Fibroblast of skin of left biceps (primary cell): ENCODE results near the gene CHMP4B.
"Not testable (repeated sequence)": the region's sequence is repeated elsewhere in the genome, so short reads cannot be mapped to it uniquely, and the experiment has no call there.

Experiments used
- DNase-seq, 2 experiments: peaks; one replicate each; pipeline ENCODE4 v3.0.0-alpha.2; 2013; ENCODE audit warnings: low read depth in 2 of 2

The CHMP4B gene

GRCh38 chr20:33789858-33790182, 21.3 kb upstream of the CHMP4B start:
- DNase-seq, result no peak

DNA sequence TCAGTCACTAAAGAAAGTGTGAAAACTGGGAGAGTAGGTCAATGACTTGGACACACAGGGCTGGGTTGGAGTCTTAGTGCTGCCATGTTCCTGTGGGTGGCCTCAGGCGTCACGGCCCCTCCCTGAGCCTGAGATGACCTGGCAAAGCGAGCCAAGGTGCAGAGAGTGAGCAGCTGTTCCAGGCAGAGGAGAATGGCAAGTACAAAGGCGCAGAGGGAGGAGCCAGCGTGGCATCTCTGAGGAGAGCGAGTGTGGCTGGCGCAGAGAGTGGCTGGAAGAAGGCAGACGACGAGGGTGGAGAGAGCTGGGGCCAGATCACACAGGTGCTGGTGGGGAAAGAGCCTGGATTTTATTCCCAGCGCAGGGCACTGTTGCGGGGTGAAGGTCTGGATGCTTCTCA, 20.6 kb upstream of the CHMP4B start:
- no peak for DNase-seq

- DNase-seq, result no peak
These were observed 20.1 kb upstream of the CHMP4B start for GRCh38 chr20:33791021-33791420.

GRCh38 chr20:33791540-33791939, 19.6 kb upstream of the CHMP4B start:
- DNase-seq, result no peak

DNA sequence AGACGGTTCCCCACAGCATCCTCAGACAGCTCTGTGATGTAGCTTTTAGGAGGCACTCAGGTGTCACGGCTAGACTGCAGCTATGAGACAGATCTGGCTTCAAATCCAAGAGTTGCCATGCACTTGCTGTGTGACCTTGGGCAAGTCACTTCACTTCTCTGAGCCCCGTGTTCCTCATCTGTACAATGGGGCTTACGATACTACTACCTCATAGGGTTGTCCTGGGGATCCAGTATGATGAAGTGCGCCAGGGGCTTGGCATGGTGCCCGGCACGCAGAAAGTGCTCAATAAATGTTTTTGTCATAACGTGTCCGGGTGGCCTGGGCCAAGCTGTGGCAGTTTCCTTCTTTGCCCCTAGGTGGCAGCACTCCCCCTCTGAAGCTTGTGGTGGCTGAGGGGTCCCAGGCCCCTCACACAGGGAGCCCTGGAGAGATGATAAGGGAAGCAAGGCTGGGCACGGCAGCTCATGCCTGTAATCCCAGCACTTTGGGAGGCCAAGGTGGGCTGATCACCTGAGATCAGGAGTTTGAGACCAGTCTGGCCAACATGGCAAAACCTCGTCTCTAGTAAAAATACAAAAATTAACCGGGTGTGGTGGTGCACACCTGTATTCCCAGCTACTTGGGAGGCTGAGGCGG, 19.1 kb upstream of the CHMP4B start:
- DNase-seq, result no peak

DNA sequence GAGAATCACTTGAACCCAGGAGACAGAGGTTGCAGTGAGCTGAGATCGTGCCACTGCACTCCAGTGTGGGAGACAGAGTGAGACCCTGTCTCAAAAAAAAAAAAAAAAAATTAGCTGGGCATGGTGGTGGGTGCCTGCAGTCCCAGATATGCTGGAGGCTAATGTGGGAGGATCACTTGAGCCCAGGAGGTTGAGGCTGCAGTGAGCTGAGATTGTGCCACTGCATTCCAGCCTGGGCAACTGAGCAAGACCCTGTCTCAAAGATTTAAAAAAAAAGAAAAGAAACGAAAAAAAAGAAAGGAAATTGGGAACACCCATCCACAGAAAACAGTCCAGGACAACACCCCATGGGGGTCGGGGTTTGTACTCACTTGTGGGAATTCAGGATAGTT, 18.6 kb upstream of the CHMP4B start:
- DNase-seq, result not testable (repeated sequence)

DNA sequence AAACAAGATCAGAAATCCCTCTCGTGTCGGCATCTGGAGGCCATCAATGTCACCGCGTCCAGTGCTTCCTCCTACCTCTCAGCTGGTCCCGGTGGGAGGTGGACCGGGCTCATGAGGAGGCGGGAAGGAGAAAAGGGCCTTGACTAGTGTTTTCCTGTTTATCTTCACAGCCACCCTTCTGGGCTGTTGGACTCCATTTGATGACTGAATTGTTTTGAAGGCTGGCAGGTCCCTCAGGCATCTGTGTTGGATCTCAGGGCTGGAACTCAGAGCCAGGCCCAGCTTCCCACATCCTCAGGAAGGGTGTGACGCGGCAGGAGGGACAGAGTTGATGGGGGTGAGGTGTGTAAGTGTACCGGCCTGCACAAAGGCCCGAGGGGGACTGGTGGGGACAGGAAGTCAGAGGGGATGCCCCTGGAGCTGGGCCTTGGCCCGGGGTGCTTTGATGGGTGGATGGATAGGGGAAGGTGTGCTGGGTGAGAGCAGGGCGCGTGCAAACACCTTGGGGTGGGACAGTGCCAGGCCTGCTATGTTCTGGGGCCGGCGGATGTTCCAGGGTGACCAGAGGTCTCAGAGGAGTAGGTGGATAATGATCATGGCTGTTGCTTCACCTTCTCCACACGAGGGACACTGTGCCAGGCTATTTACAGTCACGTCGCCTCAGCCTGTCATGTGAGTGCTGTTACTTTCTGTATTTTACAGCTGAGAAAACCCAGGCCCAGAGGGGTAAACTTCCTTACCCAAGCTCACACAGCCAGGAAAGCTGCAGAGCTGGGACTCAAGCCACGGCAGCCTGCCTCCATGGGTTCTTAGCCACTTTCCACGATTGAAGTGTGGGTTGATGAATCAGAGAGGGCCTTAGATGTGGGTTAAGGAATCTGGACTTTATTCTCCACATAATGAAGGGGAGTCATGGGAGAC, 17.9 kb upstream of the CHMP4B start:
- DNase-seq, result no peak

- DNase-seq, result no peak
These were observed 14.8 kb upstream of the CHMP4B start for GRCh38 chr20:33796263-33796906.

DNA sequence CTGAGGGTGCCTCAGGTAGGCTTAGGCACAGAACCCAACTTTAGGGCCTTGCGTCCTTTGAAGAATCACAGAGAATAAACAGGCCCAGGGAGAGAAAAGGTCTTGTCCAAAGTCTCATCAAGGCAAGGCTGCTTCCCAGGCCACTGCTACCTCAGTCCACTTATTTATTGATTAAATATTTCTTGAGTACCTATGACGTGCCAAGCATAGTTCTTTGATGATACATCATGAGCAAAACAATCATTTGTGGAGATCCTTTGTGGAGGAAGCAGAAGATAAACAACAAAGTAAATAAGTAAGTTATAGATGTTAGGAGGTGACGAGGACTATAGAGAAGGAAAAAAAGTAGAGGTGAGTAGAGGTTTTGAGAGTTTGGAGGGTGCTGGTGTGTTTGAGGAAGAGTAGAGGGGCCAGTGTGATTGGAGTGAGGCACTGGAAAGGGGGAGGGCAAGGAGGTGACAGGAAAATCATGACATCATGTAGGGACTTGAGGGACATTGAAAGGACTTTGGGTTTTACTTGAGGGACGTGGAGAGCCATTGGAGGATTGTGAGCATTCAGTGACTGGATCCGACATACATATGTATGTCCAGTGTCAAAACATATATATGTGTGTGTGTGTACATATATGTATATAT, 14.1 kb upstream of the CHMP4B start:
- DNase-seq, result no peak

DNA sequence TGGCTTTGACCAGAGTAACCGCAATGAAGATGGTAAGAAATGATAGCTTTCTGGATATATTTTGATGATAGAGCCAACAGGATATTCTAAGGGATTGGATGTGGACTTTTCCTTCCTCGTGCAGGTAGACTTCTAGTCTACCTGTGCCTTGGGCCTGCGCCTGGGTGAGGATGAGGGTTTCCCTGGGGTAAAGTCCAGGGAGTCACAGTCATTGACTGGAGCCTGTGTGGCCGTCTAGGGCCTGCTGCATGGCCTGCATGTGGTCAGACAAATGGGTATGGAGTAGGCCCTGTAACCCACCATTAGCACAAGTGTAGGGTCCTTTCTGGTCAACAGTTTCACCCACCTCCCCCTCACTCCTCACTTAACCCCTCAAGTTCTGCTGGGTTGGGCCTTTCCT, 12.7 kb upstream of the CHMP4B start:
- DNase-seq, result no peak

DNA sequence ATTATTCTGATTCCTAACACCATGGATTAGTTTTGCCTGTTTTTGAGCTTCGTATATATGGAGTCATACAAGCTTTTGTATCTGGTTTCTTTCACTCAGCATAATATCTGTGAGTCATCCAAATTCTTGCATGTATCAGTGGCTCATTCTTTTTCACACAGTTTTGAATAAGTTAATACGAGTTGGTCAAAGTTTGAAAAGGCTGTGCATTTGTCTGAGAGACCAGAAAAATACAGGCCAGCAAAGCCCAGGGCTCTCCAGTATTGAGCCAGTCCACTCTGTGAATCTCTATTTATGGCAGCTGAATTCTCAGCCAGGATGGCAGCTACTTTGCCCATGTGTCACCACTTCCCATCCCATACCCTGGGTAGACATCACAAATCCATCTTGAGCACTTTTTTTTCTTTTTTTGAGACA, 7.2 kb upstream of the CHMP4B start:
- DNase-seq, result peak; percentile 42 to 44

- DNase-seq, result no peak
These were observed 2.8 kb upstream of the CHMP4B start for GRCh38 chr20:33808388-33808787.

DNA sequence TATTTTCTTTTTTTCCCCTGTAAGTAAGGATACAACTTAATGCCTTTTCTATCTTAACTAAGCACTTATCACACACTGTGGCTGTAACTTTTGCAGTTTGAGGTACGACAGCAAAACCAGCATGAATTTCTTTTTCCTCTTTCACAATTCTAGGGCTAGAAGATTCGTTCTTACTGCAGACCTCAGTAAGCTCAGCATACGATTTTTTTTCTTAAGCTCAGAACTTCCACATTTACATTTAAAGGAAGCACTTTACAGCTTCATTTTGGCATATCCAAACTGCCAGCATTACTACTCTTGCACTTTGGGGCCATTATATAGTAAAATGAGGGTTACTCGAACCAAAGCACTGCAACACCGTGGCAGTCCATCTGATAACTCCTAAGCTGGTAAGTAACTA, 889 bp upstream of the CHMP4B start:
- no peak for DNase-seq

DNA sequence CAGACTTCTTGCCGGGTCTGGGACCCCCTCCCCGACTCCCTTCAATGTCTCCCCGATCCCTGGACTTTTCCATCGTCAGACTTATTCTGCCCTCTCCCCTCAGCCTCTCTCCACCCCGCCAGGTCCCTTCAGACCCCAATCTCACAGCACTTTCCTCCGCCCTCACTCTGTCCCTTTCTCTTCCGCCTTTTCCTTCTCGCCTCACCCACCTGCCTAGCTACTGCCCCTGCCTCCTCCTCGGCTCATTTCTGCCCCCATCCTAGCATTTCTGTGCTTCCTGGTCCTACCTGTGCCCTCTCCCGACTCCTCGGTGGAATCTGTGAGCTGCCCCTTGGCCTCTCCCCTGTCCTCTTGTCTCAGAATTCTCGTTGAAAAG, 616 bp downstream of the CHMP4B start:
- no peak for DNase-seq

DNA sequence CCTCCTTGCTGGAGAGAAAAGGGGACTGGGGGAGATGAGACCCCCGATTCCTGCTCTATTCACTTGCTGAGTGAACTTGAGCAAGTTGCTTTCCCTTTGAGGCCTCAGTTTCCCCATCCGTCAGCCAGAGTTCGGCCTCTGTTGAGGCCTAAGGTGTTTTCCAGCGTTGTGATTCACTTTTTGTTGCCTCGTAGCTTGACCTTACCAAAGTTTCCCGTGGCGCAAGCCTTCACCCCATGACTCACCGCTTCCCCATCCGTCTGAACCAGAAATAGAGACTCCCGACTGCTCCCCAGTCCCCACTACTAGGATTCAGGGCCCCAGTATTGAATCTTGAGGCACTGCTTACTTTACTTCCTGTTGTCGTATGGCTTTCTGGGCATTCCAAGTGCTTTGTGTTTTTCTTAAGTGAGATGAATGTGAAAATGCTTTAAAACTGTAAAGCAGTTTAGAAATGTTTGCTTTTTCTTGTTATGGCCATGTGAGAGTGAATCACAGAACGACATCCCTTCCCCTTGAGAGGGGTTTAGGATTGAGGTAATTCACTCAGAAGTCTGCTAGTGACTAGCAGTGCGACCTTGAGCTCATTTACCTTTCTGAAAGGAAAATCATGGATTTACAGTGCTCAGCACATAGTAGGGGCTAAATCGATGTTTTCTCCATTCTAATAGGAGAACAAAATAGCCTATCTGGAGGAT, 1.2 kb downstream of the CHMP4B start:
- DNase-seq, result no peak

- no peak for DNase-seq
These were observed 1.8 kb downstream of the CHMP4B start for GRCh38 chr20:33812908-33813462.

GRCh38 chr20:33814238-33814712, 3.1 kb downstream of the CHMP4B start:
- DNase-seq, result no peak

DNA sequence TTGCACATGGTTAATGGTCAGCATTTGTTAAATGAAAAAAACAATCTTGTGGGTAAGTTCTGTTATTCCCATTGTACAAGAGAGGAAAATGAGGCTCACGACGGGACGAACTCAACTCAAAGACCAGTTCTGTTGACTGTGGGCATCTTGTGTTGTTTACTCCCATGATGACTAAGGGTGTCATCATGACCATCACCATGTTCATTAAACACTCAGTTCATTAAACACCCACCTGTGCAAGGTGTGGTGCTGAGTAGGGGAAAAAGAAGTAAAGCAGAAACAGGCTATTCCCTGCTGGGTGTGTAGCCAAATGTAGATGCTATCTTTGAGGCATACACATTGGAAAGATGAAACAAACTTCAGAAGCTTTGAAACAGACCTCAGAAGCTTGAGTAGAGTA, 4.5 kb downstream of the CHMP4B start:
- no peak for DNase-seq

GRCh38 chr20:33816191-33816590, 5.0 kb downstream of the CHMP4B start:
- DNase-seq, result no peak

GRCh38 chr20:33817411-33817810, 6.3 kb downstream of the CHMP4B start:
- DNase-seq, result no peak

- no peak for DNase-seq
These were observed 8.3 kb downstream of the CHMP4B start for GRCh38 chr20:33819456-33819855.
